NCI-H2081 (cell line): ENCODE data around the gene MFSD2B.
"Not testable (repeated sequence)": the region's sequence is repeated elsewhere in the genome, so short reads cannot be mapped to it uniquely, and the experiment has no call there.

Experiments
- DNase-seq, 2 experiments: peaks; one replicate each; lab custom pipeline; 2025; lab: John Stamatoyannopoulos, UW

Gene MFSD2B

DNA sequence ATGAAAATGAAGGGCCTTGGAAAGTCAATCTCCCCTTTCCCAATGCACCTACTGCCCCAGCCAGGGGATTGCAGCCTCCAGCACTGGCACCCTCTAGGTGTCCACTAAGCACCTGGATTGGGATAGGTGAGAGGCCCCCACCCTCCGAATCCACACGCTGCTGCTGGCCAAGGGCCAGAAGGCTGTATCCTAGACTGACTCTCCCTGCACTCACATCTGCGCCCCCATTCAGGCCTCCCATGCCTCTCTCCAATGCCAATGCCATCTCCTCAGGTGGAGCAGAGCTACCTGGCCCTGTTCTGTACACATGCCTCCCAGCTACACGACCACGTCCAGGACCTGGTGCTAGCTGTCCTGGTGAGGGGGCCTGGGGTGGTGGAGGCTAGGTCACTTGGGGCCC is 9.8 kb downstream of the MFSD2B start:
- no peak for DNase-seq

DNA sequence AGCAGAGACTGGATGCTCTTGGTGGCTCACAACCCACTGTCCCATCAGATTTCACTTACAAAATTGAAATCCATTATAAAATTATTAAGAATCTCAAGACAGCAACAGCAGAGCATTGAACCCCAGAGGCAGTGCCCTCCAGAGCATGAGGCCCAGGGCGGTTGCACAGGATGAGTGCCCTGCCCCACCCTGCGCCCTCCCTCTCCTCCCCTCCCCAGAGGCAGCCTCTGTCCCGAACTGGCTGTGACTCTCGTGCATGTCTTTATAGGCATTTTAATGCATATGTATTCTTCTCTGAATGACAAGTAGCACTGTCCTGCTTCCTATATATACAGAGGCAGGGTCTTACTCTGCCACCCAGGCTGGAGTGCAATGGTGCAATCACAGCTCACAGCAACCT is 10.4 kb downstream of the MFSD2B start:
- no peak for DNase-seq

DNA sequence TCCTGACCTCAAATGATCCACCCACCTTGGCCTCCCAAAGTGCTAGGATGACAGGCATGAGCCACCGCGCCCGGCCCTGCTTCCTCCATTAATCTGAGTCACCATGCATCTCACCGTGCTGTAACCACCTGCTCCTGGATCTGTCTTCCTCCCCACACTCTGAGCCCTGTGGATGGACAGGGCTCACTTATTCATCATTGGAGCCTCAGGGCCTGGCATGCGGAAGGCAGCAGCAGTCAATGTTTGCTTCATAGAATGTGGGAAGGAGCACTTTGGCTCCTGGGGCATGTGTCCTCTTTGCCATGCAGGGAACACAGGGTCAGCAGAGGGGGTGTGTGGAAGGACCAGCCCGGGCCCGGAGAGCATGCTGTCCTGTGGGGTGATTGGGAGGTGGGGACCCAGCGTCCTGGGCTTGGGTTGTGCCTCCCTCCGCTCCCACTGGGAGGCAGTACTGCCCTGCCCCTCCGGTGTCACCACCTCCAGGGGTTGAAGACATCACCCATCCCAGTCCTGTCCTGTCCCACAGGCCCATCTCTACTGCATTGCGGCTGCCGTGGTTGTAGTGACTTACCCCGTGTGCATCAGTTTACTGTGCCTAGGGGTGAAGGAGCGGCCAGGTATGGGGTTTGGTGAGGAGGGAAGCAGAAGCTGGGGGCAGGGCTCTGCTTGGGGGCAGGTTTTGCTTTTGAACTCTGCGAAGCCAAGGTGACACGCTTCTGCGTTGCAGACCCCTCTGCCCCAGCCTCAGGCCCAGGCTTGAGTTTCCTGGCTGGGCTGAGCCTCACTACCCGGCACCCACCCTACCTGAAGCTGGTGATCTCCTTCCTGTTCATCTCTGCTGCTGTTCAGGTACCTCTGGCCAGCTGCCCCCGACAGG is 11.5 kb downstream of the MFSD2B start:
- DNase-seq, result no peak

DNA sequence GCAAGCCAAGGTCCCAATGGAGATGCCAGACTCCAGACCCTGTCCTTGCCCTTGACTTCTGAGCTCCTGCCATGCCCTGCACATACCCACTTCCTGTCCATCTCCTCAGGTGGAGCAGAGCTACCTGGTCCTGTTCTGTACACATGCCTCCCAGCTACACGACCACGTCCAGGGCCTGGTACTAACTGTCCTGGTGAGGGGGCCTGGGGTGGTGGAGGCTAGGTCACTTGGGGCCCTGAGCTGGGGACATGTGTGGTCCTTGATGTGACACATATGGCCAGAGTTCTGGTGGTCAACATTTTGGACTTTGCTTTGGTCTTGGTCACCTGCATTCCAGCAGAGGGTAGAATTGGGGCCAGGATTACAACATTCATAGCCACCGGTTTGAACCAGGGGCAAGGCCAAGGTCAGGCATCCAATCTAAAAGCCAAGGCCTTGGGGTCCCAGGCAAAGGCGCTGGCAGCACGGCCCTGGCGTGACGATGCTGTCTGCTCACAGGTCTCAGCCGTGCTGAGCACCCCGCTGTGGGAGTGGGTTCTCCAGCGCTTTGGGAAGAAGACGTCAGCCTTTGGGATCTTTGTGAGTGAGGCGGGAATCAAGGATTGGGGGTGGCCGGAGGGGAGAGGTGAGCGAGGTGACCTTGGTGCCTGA is 12.6 kb downstream of the MFSD2B start:
- no peak for DNase-seq

DNA sequence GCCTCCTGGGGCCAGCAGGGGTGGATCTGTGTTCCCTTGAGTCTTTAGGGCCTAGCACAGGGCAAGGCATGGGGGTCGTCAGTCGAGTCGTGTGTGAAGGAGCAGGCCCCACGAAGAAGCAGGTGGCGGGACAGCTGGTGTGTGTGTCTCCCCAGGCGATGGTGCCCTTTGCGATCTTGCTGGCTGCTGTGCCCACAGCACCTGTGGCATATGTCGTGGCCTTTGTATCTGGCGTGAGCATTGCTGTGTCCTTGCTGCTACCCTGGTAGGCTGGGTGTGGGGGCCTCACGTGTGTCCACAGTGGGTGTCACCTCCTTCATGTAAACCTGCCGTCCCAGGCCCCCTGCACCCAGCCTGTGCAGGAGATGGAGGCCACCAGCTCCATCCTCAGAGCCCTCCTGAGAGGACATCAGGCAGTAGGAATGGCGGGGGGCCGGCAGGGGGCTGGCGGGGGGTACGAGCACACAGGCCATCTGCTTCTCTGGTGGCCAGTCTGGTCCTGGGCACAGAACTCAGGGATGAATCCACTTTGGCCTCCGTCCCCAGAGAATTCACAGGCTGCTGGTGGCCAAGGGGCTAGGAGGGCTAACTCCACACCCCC is 13.2 kb downstream of the MFSD2B start:
- no peak for DNase-seq

DNA sequence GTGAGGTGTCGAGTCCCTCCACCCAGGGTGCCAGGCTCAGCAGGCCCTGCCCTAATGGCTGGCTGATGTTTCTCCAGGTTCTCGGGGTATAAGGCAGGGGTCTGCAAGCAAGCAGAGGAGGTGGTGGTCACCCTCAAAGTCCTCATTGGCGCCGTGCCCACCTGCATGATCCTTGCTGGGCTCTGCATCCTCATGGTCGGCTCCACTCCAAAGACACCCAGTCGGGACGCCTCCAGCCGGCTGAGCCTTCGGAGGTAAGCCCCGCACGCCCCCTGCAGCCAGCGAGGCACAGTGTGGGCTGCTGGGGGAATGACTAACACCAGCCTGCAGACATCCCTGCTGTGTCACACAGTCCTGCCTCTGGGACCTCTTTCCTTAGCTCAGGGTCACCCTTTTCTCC is 14.1 kb downstream of the MFSD2B start:
- no peak for DNase-seq

DNA sequence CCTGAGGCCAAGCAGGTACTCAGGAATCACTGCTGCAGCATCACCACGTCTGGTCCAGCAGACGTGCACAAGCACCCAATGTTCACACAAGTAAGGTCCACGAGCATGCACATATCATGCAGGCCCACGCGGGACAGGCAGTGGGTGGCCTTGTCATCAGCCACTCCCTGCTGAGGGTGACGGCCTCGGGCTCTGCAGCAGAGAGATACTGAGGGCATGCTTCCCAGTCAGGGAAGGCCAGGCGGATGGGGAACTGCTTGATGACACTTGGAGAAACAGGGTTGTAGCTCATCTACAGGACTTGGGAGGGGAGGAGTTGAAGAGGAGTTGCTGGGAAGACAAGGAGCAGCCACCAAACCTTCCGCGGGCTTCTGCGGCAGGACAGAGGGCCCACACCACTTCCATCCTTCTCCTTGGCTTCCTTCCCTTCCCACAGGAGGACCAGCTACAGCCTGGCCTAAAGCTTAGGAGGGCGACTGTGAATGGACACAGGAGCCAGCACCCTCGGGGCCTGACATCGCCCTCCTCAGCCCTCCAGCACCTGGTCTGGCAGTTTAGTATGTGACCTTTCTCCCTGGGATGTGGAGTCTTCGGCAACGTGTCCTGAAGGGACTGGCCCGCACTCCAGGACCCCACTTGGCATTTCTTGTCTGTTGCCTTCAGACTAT is 15.2 kb downstream of the MFSD2B start:
- no peak for DNase-seq

DNA sequence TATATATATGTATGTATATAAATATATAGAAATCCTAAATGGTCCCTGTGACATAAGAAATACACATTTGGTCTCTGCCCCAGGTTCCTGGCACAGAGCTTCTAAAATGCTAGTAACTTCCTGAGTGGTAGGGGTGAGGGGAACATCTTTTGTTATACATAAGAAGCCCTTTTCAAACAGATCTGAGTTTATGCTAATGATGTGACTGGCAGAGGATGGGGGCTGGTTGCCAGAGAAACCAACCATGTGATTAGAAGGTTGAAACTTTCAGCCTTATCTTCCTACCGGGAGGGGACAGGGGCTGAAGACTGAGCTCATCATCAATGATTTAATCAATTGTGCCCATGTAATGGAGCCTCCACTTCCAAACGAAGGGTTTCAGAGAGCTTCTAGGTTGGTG is 16.3 kb downstream of the MFSD2B start:
- DNase-seq, result no peak

DNA sequence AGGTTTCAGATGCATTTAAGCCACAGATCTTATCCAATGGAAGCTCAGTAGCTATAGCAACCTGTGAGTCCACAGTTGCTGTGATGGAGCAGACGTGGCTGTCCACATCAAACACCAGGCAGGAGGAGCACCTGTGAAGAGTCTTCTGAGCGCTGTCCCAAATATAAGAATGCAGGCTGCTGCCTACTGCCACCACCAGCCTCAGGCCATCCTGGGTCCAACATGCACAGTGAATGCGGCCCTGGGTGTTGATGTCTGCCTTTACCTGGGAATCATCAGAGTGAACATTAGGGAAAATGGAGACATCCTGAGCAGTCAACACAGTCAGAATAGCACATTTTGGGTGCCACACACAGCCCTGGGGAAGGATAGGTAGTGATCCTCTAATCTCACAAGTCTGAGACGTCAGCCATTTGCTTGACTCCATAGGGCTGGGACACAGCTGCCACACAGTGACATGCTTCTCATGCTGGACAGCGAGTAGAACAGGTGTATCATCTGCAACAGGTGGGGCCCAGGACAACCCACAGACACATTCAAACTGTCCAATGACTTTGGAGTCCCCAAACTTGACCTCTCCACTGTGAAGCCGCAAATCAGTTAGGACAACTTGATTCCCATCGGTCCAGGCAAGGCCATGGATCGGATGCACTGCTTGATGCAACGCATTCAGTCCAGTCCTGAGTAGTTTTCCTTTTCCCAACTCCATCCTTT is 29.1 kb downstream of the MFSD2B start:
- no peak for DNase-seq

DNA sequence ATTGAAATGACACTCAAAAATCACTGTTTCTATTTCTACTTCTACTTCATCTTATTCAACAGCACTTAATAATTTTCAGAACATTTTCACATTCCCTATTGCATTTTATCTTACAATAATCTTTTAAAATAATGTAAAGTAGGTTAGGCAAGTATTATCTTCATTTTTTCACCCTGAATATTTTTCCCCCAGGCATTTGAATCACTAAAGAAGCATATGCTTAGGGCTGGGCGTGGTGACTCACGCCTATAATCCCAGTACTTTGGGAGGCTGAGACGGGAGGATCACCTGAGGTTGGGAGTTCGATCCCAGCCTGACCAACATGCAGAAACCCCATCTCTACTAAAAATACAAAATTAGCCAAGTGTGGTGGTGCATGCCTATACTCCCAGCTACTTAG is 30.6 kb downstream of the MFSD2B start:
- no peak for DNase-seq

DNA sequence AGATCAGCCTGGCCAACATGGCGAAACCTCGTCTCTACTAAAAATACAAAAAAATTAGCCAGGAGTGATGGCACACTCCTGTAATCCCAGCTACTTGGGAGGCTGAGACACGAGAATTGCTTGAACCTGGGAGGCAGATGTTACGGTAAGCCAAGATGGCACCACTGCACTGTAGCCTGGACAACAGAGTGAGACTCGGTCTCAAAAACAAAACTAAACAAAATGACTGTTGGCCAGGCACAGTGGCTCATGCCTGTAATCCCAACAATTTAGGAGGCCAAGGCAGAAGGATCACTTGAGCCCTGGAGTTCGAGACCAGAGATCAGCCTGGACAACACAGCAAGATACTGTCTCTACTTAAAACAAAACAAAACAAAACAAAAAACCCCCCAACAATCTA is 33.2 kb downstream of the MFSD2B start:
- DNase-seq, result not testable (repeated sequence)

DNA sequence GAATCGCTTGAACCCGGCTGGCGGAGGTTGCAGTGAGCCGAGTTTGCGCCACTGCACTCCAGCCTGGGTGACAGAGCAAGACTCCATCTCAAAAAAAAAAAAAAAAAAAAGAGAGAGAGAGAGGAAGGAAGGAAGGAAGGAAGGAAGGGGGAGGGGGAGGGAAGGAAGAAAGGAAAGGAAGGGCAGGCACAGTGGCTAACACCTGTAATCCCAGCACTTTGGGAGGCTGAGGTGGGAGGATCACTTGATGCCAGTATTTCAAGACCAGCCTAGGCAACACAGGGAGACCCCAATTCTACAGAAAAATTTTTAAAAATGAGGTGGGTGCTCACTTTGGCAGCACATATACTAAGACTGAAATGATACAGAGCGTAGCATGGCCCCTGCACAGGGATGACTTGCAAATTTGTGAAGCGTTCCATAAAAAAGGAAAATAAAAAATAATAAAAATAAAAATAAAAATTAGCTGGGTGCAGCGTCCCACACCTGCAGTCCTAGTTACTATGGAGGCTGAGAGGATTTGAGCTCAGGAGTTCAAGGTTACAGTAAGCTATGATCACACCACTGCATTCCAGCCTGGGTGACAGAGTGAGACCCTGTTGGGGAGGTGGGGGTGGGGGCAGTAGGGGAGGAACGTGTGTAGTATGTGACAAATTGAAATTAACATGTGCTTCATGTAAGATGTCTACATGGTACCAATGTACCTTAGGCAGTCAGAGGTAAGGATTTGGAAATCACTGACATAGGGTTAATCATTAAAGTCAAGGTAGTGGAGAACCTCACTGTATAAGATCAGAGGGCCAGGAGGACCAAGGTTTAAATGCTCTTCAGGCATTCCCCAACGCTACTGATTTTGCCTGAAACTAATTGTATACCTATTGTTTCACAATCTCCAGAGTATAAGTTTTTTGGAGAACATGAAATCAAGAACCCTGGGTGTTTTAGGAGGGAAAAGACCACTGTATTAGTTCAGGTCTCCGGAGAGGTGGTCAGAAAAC is 35.9 kb downstream of the MFSD2B start:
- DNase-seq, result no peak

DNA sequence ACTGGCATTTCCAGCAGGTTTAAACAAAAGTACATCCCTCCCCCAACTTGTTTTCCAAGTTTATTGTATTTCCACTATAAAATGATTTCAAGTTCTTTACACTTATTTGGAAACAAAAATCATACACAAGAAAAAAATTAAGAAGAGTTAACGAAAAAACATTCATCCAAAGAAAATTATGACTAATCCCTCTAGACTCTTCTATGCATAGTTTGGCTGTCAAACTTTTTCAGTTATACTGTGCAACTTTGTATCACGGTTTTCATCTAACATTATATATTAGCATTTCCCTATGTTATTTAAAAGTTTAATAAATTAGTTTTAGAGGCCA is 36.7 kb downstream of the MFSD2B start:
- no peak for DNase-seq

DNA sequence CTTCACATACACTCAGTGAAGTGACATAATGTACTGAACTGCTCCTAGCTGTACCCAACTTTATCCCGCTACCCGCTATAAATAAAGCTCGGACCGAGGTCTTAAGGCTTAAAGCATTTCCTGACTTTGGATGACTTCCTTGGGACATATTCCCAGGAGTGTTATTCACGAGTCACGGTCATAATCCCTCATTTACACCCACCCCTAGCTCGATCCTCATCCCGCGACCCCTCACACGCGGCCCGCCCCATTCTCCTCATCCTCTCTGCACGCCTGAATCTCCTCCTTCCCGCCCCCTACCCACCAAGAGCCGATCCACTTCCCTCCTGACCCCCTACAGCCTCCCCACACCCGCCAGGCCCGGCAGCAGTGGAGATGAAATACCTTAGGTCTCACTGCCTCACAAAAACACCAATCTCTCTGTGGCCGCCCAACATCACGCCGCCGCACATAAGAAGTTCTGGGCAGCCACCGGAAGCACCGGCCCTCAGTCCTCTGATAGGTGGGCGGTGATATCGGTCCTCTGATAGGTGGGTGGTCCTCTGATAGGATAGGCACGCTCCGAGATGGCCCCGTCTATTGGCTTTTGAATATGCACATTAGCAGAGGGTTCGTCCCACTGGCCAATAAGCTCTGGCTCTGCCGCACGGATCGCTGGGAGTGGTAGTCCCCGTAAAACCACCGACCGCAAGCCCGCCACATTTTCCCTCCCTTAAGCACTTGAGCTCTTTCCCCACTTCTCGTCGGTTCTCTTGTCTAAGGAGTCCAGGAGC is 37.2 kb downstream of the MFSD2B start, which contains the start of gene WDCP:
Gene WDCP, minus strand, starts transcription at position 462 of the 773 bp plus-strand sequence. CDS start 7,897 bp downstream, outside the sequence.
- DNase-seq, result peak; percentile 99 to 100

DNA sequence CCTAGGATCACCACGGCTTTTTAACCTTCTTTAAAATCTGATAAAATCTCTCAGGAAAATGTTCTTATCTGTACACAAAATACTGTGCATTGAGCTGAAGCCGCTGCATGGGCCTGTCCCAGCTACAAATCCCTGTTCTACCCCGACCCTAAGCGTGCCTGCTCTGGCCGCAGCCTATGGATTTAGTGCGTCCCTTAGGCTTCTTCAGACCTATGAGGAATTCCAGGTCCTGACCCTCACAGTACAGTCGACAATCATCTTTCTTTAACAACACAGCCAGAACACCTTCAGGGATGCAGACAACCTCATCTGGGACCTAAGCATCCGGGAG is 37.8 kb downstream of the MFSD2B start:
- DNase-seq, result no peak

DNA sequence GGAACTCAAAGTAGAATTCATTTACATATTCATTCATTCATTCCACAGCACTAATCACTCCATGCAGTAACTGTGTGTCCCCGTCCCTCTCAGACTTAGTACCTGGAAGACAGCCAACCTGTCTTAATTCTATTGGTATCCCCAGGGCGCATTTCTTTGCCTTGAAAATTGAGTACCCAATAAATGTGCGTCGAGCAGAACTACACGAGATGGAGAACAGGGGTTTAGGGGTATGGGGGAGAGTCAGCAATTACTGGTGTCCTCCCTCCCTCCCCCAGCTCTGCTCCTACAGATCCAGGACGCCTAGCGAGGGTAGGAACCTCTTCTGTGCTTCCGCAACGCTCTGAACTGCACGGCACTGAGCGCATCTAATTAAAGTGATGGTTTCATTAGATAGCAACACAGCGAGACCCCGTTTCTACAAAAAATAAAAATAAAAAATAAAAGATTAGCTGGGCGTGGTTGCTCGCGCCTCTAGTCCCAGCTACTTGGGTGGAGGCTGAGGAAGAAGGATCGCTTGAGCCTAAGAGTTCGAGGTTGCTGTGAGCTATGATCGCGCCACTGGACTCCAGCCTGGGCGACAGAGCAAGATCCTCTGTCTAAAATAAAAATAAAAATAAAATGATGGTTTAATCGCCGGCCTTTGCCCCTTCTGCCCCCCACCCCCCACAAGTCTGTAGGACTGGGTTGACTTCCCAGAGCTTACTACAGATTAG is 39.0 kb downstream of the MFSD2B start:
- peak; percentile 29 to 58 for DNase-seq

DNA sequence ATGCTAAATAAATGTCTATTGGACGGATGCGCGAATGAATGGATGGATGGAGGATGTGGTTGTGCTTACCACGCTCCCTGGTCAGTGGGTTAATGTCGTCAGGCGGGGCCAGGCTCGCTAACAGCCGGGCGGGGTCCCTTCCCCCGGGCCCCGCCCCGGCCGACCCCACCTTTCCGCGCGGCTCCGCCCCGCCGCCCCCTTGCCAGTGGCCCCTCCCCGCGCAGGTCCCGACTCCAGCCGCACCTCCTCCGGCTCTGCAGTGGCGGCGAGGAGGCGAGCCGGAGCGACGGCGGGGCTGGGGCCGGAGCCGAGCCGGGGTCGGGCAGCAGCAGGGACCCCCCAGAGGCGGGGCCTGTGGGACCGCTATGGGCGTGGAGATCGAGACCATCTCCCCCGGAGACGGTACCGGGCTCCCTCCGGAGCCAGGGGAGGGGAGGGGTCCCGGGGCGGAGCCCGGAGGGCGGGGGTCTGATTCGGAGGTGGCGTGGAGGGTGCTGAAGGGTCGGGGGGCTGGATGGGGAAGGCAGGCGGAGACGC is 39.7 kb downstream of the MFSD2B start, which contains the start of gene FKBP1B:
Gene FKBP1B, plus strand, starts transcription at position 257 of the 537 bp plus-strand sequence. Its CDS starts 109 bp downstream, at position 366.
- DNase-seq, result peak; percentile 63 to 71

DNA sequence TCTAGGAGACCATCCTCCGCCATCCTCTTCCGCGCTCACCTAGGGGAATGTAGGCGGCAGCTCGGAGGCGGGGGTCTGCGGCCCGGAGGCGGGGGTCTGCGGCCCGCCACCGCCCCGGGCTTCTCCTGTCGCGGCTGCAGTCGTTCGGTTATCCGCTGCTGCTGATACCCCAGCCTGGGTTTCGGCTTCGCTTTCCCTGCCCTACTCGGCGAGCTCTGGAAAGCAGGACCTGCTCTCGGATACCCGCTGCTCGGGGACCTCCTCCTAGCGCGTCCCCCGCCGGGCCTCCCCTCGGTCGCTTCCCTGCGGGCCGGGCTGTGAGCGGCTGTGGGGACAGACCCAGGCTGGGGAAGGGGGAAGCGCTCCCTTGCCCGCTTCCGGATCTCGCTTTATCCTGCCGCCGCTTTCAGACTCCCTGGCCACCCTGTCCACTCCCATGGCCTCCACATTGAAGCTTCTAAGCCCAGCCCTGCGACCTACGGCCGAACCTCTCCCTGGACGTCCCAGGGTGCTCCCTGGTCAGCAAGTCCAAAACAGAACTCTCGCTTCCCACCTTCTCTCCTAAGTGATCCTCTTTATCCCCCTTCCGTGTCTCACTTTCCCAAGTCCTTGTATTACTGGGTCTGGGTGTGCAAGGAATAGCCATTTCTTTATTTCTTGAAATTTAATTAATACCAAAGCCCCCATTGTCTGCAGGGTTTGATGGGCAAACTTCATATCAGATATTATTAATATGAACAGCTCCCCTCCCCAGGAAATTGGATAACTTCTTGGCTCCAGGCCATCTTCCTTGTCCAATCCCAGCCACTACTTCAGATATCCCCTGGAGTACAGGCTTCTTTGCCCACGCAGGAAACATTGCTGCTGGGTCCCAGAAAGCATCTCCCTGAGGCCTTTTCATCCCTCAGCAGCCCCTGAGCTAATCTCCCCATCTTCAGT is 40.4 kb downstream of the MFSD2B start:
- no peak for DNase-seq
